Activated gamma-delta T cell treated with Interleukin-2 at 50 U/mL for 16 hours (primary cell): ENCODE results near the gene SLC24A4.

Experiments used
- DNase-seq: peaks from one replicate; pipeline ENCODE4 v3.0.0-alpha.2; 2020

SLC24A4 gene

DNA sequence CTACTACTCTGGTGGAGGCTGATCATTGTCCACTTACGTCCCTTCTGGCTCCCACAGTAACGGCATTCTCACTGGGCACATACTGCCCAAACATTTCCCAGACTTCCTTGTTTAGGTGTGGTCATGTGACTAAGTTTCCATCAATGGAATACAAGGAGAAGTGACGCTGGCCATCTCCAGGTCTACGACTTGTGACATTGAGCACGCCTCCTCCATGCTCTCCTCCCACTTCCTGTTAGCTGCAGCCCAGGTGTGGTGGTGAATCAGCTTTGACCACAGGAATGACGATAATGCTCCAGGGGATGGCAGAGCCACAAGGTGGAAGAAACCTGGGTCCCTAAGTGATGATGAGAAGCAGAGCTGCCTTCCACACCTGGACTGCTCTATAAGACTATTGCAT, 6.0 kb upstream of the SLC24A4 start:
- DNase-seq: no peak

DNA sequence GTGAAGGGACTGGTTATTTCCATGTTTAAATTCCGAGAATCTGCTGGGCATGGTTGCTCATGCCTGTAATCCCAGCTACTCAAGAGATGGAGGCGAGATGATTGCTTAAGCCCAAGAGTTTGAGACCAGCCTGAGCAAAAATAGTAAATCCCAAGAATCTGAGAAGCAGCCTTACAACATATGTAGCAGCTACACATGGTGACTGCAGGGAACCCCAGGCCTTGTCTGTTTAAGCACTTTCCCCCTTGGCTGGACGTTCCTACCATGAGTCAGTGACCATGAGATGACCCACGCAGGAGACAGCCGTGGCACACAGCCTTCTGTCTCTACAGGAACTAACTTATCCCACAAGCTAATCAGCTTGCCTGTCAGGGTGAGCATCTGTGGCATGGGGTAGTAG, 5.5 kb upstream of the SLC24A4 start:
- DNase-seq: no peak

DNA sequence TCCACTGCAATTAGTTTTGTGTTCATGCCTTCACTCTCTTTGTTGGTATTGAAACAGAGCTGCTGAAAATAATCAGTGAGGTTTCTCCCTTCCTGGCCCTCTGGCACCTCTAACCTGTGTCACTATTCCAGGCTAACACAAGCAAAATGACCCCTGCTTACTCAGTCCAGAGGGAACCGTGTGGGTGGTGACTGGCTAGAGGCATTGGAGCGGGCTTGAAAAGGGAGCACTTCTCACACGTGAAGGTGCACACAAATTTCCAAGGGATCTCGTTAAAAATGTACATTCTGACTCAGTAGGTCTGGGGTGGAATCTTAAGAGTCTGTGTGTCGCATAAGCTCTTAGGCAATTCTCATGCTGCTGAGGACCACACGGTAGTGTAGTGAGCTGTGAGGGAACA, 1.3 kb upstream of the SLC24A4 start:
- no peak for DNase-seq

DNA sequence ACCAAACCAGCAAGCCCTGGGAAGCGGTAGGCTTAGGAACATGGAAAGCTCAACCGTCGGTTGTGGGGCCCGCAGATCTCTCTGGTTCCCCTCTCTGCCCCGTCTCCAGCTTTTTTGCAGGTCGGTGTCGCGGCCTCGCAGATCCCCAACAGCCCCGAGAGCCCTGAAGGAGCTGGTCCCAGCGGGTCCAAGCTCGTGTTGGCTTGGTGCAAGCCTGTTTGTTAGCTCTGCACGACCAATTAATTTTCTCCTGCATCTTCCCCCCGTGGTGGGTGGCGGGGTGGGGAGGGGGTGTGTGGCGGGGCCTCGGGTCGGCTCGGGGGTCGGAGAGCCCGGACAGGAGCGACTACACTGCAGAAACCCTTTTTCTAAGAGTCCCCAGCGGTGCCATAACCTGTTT, 449 bp upstream of the SLC24A4 start:
- no peak for DNase-seq

DNA sequence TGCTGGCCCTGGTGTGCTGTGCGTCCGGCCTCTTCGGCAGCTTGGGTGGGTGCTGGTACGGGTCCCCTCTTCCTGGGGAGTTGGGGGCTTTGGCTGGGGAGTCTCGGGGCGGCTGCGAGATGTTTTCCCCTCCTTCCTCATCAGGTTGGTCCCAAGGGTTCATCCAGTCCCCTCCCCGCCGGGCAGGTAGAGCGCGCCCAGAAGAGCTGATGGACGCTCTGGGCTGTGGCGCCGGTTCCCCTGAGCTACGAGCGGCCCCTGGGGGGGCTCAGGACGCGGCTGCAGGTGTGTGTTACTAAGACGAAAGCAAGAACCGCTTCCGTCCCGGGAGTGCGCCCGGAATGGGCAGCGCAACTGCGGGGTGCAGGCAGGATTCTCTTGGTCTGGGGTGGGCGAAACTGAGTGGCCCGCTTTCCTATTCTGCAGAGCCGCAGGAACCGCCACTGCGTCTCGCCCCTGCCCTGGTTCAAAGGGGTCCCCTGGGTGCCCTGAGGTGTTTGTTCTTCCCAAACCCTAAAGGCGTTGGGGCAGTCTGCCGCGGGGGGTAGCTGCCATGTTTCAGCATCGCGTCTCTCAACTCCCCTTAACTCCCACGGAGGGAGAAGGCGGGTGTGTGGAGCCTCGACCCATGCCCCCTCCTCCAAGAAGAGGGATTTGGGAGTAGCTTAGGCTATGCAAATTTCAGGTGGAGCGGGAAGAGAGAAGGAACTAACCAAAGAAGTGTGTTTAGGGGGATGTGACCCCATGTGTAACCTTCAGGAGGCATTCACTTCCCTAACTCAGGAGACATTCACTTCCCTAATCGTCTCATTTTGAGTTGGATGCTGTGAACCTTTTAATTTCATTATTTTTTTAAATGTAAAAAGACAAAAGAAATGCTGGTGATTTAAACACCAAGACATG, 1.2 kb downstream of the SLC24A4 start:
- DNase-seq: no peak

DNA sequence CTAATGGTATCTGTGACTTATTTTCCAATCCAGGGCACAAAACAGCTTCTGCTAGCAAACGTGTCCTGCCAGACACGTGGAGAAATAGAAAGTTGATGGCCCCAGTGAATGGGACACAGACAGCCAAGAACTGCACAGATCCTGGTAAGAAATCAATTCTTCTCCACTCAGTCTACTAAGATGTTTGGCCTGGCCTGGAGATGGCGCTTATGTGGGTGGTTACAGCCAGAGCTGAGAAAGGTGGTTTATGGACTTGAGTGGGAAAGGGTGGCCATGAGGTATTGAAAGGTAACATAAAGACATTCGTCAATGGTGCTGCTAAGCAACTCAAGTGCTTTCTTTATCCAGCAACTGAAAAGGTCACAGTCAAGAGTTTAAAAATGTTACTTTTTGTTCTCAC, 2.9 kb downstream of the SLC24A4 start:
- no peak for DNase-seq

DNA sequence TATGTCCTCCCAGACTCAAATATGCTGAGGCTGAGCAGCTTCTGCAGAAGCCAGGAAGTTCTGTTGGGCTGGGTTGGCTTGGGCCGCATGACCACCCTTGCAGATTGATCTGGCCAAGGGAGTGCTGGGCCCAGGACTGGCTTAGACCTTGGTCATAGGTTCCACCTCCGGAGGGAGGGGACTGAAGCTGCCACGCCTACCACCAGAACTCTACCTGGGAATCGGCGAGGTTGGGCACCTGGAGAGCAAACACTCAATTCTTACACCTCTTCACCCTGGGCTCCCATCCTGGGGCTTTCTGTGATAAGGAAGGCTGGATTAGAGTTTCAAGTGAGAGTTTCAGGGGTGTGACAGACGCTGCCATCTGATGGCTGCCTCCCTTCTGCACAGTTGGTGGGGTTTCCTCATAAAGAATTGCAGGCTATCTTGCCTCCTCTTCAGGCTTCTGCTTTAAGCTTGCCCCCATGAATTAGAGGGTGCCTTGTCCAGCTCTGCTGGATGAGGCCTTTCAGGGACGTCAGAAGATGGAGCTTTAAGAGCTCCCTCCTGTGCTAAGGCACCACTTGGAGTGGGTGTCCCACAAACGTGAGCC, 5.8 kb downstream of the SLC24A4 start:
- no peak for DNase-seq

DNA sequence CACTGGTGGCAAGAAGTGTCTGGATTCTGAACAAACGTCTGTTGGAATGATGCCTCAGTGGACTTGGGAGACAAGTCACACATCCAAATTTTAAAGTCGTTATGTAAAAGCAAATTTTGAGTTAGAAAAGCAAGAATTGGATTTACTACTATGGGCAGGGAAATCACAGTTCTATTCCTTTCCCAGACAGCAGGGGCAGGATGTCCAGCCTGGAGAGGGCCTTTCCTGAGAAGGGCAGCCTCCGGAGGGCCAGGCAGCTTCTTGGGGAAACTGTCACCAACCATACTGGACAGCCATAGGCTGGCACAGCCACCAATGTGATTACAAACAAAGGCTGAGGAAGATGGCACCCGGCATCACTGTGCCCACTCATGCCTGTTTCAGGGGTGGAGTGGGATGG, 11.1 kb downstream of the SLC24A4 start:
- DNase-seq: no peak

DNA sequence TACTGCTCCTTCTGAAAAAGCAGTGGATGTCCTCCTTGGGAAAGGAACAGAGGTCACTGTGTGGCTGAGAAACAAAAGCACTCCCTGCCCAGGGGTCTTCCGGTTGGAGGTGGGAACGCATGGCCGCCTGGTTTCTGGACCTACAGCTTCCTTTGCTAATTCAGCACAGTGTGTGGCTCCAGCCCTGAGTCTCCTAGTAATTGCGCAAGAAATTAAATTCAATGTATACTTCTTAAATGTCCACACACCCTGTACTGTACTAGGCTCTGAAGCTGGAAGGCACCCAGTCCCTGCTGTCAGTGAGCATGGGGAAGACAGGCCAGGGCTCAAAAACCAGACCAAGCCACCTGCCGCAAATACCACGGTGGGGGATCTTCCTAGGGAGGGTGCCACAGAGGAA, 13.4 kb downstream of the SLC24A4 start:
- no peak for DNase-seq

DNA sequence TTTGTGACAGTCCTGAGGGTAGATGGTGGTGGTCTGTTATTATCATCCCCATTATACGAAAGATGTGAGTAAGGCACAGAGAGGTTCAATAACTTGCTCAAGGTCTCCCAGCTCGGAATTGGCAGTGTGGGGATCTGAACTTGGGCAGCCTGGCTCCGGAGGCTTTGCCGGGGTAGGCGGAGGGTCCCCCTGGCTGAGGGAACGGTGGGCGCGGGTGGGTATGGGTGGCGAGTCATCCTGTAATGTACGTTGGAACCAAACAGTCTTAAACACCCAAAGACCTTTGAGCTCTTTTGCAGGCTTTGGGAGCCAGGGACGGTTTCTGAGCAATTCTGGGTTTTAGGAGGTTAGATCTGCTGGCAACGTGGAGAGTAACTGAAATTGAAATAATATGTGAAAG, 16.5 kb downstream of the SLC24A4 start:
- DNase-seq: no peak

DNA sequence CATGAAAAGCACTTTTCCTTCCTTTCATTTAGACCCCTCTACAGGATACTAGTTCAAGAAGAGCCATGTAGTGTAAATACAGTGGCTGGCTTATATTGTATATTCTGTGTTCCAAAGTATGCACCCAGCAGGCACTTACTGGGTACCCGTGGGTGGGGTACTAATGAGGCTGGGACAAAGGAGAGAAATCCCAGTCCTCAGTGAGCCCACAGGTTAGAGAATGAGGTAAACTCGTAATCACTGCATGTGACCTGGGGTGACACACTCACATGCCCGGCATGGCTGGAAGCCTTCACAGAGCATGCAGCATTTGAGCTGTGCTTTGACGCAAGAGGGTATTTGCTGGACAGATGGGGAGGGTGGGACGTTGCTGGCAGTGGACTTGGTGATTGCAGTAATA, 17.1 kb downstream of the SLC24A4 start:
- no peak for DNase-seq

DNA sequence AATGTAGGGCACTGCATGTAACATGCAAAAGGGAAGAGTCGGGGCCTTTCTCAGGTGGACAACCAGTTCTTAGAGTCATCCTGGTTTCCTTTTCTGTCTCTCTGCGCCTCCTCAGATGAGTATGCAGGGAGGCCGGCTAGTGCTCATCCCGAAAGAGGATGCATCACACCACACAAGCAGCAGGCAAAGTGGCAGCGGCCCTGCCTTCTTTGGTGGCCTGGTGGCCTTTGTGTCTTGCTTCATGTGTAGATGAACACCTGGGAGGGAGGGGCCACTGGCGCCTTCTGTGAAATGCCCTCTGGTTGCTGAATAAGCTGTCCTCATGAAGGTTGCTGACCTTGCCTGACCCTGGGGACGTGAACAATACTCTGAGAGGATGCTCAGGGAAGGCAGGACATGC, 18.0 kb downstream of the SLC24A4 start:
- no peak for DNase-seq

DNA sequence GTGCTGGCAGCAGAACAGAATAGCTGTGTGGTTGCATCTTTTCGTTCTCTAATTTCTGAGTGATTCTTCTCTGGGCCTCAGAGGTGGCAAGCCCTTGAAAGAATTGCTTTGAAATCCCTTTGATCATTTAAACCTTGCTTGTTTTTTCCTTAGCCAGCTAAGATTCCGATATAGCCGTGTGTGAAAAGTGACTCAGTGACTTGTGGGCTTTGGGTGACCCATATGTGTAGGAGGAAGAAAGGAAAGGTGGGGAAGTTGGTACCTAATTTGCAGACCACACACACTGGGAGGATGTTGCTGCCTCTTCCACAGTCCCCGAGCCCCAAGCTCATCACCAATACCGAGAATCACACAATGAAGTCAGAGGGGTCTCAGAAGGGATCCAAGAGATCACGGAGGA, 18.8 kb downstream of the SLC24A4 start:
- DNase-seq: no peak

DNA sequence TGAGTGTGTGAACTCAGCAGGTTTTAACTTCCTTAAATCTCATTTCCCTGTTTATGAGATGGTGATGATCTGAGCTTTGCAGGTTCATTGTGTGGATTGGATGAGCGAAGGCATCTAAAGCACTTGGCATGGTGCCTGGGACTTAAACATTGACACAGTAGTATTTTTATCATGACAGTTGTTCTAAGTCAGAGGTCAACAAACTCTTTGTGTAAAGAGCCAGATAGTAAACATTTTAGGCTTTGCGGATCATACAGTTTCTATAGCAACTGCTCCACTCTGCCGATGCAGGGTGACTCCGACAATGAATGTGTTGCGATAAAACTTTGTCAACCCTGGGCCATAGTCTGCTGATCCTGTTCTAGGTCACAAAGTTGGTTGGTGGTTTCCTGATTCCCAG, 25.2 kb downstream of the SLC24A4 start:
- DNase-seq: no peak

DNA sequence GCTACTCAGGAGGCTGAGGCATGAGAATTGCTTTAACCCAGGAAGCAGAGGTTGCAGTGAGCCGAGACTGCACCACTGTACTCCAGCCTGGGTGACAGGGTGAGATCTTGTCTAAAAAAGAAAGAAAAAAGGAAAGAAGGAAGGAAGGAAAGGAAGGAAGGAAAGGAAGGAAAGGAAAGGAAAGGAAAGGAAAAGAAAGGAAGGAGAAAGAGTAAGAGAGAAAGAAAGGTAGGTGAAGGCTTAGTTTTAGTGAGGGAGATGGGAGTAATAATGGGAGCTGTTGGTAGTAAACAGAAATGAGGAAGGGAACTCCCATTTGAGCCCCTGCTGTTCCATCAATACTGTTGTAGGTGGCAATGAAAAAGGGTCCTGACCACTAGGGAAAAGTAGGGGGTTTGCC, 28.8 kb downstream of the SLC24A4 start:
- DNase-seq: no peak

DNA sequence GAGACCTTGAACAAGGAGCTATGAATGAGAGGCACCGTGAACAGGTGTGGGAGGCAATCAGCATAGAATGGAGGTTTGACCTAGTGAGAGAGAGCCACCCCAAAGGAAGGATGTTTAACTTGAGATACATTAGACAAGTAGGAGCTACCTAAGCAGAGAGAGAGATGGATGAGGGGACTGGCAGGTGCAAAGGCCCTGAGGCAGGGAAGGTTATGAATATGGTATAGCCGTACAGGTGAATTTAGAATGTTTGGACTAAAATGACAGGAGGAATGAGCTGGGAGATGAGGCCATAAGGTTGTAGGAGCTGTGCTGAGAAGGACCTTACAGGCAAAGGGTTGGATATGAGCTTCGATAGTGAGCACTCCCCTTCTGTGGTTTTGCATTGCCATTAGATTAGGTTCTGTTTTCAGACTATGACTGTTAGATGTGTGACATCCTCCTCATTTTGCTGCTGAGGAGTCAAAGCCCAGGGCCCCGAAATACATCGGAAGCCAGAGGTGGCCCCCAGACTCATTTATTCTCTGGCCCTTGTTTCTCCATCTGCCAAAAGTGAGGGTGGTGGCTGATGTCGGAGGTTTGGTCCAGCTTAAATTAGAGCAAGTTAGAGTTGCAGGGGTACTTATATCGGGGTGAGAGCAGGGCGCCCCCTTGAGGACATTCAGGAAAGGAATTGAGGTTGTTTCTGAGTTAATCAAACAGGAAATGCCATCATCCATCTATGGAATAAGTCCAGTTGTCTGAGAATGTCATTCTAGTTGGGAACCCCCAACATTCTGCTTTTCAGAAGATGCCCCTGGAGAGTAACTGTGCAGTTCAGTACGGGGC, 29.4 kb downstream of the SLC24A4 start:
- DNase-seq: no peak

DNA sequence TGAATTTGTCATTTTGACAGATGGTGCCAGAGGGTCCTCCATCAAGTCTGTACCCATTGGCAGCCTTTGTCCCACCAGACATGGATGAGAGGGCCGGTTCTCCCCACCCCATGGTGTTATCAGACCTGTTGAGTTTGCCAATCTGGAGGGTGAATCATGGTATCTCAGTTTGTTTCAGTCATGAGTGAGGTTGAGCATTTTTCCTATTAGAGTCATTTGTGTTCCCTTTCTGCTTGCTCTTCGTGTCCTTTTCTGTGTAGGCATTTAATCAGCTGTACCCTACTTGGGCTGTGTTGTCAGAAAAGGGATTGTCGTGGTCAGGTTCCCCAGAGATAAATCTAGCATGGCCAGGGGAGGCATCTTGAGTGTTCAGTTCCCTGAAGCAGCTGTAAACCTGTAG, 30.5 kb downstream of the SLC24A4 start:
- no peak for DNase-seq

DNA sequence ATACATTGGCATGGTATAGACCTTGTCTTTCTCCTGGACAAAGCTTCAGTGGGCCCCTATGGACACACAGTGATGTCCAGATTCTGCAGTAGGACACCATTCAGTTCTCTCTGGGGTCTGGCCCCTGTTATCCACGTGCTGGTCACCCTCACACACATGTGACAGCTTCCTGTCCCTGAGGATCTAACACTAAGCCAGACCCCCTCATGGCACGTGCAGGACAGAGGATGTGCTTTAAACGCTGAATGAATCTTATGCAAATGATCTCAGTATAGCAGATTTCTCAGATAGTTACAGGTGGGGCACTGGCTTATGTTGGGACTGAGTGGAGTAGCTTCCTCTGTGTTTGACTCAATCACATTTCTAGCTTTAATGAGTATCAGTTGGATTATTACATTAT, 33.7 kb downstream of the SLC24A4 start:
- no peak for DNase-seq

DNA sequence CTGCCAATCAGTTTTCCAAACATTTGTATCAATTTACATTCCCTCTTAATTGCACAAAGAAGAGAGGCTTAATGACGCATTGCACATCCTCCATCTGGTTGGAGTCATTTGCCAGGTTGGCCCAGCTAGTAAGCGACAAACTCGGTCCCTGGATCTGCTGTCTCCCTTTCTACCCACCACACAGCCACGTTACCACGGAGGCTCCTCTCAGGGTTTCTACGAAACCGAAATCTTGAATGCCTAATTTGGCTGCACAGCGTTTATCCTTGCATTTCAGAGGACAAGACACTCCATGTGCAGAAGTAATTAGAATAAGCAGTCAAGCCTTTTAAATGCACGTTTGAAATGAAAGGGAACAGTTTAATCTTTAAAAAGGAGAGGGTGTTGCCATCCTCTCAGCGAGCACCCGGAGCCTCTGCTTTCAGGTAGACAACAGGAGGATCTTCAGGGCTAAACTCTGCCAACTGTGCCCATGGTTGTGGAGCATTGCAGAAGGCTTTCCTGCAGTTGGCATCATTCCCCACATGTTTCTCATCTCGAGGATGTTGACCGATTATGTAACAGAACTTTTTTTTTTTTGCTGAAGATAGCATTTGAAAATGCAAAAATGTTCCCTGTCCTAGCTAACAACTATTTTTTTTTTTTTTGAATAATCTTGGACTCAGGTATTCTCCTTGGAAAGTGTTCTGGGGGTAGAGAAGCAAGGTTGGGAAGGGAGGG, 37.8 kb downstream of the SLC24A4 start:
- no peak for DNase-seq

DNA sequence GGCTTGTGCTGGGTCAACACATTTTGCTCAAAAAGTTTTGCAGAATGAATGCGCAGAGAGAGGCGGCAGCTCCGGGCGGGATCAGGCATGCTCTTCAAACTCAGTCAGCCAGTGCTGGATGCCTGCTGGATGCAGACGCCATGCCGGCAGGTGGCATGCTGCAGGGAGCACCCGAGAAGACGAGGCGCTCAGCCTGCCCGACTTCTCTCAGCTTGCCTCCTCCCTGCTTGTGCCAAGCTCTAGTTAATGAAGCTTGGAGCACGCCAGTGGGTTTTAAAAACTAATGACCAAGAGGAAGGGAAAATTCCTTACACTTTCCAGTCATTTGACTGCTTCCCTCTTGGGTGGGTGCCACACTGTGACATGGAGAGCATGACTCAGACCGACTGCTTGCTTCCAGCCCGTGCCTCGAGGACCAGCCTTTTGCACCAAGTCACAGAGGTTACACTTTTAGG, 39.8 kb downstream of the SLC24A4 start:
- DNase-seq: no peak

DNA sequence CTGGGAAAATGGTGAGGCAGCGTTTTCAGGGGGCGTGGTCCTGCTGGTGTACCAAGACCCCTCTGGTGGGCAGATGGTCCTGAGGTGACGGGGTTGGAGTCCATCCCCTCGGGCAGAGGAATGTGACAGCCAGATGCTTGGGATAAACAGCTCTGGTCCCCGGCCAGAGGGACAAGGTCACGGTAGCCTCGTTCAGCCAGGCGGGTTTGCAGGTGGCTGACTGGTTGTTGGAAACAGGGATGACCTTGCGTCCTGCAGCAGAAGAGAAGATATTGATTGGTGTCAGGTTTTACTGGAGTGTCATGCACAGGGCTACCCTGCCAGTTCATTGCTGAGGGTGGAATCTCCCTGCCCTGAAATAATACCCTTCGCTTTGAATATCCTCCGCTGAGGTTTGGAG, 43.3 kb downstream of the SLC24A4 start:
- DNase-seq: no peak

DNA sequence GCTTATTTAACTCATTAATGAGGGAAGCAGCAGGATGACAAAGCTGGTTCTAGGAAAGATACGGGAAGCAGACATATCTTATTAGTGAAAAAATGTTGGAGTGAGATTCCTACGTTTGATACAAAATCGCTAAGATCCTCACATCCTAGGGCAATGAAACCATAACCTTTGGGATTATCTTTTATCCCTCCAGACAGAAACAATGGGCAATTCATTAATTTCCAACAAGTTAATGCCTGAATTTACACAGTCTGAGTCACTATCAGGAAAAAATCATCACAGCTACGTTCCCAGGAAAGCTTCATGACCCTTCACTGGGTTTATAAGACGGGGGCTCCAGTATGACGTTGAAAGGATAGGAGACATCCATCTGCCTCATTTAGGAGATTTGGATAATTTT, 45.0 kb downstream of the SLC24A4 start:
- DNase-seq: no peak

DNA sequence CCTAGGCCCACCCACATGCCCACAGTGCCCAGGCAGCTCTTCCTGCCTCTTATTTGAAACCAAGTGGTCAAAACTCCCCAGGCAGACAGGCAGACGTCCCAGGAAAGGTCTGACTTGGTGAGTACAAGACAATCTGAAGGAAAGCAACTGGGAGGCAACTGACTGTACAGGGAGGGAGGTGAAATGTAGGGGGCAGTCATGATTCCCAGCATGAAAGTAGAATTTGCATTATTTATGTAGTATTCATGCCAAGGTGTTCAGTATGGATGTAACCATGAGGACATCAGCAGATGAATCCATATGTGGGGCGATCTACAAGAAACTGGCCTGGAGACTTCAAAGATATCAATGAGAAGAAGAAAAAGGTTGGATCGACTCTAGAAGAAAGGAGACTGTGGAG, 46.1 kb downstream of the SLC24A4 start:
- no peak for DNase-seq
